Renal cortex interstitium (tissue), 11 donors: ENCODE results near the gene FLT3LG. TPM values are rescaled to one million over a fixed set of nuclear protein-coding genes. Genes with fewer than 3 reads are reported as not detected.
"Not testable (repeated sequence)": the region's sequence is repeated elsewhere in the genome, so short reads cannot be mapped to it uniquely, and the experiment has no call there.

Experiments
- DNase-seq, 11 donors: peaks; one replicate each; pipeline ENCODE4 v3.0.0-alpha.2; 2013; ENCODE audit warnings: low read depth in 9 of 11, low spot score in 4 of 11; ENCODE audit errors: extremely low read depth in 1 of 11
- polyA plus RNA-seq, 3 donors: library from polyadenylated mRNA; unstranded; fragments of 120-200 nt; gene quantifications; one replicate each; pipeline ENCODE4 v1.2.1, GENCODE V29; 2013; ENCODE audit not compliant: insufficient read length in 3 of 3

Gene FLT3LG
- polyA plus RNA-seq, 3 donors = 2.5 to 4.4 (median 3.2) TPM

DNA sequence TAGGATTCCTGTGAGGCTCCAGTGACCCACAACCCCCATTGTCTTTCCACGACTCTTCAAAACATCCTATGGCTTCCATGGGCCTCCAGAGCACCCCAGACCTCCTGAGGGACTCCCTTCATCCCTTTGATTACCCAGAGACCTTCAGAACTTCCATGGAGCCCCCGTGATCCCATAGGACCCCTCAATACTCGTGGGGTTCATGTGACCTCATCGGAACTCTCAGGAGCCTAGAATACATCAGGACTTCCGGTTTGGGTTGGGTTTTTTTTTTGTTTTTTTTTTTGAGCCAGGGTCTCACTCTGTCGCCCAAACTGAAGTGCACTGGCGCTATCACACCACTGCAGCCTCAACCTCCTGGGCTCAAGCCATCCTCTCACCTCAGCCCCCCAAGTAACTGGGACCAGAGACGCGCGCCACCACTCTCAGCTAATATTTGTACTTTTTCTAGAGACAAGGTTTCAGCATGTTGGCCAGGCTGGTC is 20.2 kb upstream of the FLT3LG start:
- DNase-seq = no peak

DNA sequence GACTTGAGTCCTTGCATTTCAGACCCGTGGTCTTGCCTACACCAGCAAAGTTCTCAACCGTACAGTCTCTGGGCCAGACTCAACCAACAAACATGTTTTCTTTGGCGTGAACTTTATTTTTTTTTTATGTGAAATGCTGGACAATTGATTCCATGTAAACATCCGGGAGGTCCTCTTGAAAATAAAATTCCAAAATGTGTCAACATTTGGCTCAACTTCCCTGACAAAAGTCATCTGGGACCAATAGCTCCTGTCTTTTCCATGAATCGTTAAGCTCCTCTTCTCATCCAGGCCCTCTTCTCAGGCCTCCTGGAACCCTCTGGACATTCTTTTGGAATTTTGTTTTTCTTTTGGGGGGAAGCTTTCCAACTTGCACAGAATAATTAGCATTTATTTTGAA is 18.2 kb upstream of the FLT3LG start:
- peak in 6 of 11 donors; percentile 51 to 82 (median 76) for DNase-seq

DNA sequence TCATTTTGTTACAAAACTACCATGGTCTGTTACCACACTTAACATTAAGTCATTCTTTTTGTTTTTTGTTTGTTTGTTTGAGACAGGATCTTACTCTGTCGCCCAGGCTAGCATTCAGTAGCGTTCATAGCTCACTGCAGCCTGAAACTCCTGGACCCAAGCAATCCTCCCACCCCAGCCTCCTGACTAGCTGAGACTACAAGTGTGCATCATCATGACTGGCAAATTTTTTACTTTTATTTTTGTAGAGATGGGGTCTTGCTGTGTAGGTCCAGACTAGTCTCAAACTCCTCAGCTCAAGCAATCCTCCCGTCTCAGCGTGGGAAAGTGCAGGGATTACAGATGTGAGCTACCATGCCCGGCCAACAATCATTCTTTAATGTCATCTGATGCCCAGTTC is 17.7 kb upstream of the FLT3LG start:
- DNase-seq = no peak

DNA sequence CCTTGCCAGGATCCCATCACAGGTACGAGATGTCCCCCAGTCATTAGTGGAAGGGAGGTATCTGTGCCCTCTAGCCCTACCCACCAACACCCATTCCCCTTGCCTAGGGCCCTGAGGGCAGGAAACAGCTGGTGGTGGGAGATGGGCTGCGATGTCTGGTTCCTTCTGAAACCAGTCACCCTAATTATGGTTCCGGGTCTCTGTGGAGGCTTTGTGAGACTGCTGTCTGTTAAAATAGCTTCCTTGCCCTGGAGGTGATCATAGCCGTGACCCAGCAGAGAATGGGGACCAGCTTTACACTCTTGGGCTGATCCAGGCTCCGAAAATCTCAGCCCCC is 15.5 kb upstream of the FLT3LG start:
- no peak for DNase-seq

DNA sequence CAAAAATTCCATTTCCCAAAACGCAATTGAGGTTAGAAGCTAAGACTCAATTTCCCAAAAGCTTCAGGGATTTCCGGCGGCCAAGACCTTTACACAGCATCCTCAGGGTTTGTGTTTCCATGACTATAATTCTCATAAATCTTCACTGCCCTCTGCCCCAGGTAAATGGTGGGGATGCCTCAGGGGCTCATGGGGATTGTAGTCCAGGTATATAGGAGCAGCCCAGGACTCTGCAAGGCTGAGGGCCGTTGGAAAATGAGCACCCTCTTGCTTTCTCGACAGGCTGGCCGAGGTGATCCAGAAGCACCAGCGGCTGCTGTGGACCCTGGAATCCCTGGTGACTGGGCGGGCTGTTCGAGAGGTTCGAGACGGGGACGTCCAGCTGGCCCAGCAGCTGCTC is 14.6 kb upstream of the FLT3LG start:
- DNase-seq = no peak

DNA sequence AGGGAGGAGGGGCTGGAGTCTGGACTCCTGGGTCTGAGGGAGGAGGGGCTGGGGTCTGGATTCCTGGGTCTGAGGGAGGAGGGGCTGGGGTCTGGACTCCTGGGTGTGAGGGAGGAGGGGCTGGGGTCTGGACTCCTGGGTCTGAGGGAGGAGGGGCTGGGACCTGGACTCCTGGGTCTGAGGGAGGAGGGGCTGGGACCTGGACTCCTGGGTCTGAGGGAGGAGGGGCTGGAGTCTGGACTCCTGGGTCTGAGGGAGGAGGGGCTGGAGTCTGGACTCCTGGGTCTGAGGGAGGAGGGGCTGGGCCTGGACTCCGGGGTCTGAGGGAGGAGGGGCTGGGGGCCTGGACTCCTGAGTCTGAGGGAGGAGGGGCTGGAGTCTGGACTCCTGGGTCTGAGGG is 12.9 kb upstream of the FLT3LG start:
- DNase-seq = not testable (repeated sequence)

DNA sequence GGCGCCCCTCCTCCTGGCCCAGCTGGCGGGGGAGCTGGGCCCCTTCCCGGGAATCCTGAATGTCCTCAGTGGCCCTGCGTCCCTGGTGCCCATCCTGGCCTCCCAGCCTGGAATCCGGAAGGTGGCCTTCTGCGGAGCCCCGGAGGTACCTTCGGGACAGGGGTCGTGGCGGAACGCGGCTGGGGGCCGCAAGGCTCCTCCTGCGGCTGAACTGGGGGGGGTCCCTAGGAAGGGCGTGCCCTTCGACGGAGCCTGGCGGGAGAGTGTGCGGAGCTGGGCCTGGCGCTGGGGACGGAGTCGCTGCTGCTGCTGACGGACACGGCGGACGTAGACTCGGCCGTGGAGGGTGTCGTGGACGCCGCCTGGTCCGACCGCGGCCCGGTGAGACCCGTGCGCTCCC is 12.4 kb upstream of the FLT3LG start:
- no peak for DNase-seq

DNA sequence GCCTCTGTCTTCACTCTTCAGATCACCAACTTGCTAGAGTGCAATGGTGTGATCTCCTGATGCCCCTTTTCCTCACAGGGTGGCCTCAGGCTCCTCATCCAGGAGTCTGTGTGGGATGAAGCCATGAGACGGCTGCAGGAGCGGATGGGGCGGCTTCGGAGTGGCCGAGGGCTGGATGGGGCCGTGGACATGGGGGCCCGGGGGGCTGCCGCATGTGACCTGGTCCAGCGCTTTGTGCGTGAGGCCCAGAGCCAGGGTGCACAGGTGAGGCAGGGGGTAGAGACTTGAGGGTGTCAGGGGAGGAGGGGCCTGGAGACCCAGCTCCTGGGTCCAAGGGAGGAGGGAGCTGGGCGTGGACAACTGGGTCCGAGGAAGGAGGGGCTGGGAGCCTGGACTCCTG is 11.5 kb upstream of the FLT3LG start:
- DNase-seq = no peak

DNA sequence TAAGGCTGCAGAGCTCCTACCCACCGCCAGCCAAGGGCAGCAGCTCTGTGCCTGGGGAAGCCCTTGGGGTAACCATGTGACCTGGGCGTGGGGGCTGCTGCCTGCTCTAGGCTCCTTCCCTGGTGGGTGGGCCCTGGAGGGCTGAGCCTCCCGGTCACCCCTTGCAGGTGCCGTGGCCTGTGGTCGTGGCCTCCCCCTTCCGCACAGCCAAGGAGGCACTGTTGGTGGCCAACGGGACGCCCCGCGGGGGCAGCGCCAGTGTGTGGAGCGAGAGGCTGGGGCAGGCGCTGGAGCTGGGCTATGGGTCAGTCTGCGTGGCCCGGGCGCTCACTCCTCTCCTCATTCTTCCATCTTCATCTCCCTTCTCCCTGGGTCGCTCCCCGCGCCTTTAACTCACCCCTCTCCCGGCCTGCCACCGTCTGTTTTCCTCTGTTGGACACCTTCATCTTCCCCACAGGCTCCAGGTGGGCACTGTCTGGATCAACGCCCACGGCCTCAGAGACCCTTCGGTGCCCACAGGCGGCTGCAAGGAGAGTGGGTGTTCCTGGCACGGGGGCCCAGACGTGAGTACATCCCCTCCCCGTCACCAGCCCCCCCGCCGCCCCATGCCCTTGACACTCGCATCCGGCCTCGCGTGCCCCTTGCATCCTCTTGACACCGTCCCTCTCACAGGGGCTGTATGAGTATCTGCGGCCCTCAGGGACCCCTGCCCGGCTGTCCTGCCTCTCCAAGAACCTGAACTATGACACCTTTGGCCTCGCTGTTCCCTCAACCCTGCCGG is 9.9 kb upstream of the FLT3LG start:
- no peak for DNase-seq

DNA sequence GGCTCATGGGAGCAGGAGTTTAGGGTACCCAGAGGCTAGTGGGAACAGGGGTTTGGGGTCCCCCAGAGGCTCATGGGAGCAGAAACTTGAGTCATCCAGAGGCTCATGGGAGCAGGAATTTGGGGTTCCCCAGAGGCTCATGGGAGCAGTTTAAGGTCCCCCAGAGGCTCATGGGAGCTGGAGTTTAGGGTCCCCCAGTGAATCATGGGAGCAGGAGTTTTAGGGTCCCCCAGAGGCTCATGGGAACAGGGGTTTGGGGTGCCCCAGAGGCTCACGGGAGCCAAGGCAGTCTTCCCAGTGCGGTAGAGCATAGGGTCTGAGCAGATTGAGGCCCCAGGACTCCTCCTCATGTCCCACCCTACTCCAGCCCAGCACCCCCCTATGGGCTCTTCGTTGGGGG is 8.6 kb upstream of the FLT3LG start:
- no peak for DNase-seq

DNA sequence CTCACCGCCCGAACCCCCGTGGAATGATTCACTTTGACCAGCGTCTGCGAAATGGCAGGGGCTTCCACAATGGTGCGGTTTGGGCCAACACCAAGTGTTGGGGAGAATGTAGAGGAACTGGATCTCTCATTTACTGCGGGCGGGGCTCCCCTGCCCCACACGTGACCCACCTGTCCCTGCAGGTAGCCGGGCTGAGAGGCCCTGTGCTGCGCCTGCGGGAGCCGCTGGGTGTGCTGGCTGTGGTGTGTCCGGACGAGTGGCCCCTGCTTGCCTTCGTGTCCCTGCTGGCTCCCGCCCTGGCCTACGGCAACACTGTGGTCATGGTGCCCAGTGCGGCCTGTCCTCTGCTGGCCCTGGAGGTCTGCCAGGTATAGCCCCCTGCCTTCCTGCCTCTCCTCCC is 5.8 kb upstream of the FLT3LG start:
- no peak for DNase-seq

DNA sequence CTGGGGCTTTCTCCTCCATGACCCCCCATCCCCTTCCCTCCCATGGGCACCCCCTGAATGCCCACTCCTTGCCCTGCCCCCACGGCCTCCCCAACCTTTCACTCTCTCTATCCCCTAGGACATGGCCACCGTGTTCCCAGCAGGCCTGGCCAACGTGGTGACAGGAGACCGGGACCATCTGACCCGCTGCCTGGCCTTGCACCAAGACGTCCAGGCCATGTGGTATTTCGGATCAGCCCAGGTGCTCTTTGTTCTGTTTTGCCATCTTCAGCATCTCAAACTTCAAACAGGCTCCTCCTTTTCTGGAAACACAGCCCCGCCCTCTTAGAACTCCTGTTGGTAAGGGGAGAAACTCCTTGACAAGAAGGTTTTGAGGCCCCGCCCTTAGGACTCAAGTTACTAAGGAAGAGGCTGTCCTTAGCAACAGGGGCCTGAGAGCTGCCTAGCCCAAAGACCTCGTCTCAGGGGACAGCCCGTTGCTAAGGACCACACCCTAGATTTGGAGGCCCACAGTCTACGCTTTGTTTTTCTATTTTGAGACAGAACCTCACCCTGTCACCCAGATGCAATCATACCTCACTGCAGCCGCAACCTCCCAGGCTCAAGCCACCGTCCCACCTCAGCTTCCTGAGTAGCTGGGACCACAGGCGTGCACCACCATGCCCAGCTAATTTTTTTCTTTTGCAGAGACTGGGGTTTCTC is 5.1 kb upstream of the FLT3LG start:
- peak in 2 of 11 donors; percentile 29 to 36 for DNase-seq

DNA sequence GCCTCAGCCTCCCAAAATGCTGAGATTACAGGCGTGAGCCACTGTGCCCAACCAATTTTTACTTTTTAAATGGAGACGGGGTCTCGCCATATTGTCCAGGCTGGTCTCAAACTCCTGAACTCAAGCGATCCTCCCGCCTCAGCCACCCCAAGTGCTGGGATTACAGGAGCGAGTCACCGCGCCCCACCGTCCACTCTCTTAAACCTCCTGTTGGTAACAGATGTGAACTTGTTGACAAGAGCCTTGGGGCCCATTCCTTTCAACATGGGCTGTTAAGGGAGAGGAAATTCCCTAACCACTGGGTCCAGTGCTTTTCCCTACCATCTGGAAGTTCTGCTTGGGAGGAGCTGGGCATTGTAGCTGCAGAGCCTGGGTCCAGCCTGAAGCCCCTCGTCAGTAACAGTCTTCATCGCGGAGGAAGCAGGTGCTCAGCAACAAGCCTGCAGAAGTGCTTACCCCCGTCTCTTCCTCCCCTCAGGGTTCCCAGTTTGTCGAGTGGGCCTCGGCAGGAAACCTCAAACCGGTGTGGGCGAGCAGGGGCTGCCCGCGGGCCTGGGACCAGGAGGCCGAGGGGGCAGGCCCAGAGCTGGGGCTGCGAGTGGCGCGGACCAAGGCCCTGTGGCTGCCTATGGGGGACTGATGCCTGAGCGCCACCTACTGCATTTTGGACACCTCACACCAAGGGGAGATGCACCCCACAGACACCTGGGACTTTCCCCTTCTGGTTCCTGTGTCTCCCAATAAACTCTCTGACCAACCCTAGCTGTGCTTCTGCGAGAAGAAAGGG is 4.0 kb upstream of the FLT3LG start:
- no peak for DNase-seq

DNA sequence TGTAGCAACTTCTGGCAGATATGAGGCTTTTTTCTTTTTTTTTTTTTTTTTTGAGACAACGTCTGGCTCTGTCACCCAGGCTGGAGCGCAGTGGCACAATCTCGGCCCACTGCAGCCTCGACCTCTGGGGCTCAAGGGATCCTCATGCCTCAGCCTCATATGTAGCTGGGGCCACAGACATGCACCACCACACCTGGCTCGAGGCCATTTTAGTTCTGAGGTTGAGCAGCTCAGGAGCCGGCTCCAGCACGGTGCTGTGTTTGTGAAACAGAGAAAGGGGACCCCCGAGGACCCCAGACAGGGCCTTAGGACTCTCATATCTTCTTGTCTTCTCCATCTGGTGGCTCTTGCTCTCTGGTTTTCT is 3.4 kb upstream of the FLT3LG start:
- DNase-seq = no peak

DNA sequence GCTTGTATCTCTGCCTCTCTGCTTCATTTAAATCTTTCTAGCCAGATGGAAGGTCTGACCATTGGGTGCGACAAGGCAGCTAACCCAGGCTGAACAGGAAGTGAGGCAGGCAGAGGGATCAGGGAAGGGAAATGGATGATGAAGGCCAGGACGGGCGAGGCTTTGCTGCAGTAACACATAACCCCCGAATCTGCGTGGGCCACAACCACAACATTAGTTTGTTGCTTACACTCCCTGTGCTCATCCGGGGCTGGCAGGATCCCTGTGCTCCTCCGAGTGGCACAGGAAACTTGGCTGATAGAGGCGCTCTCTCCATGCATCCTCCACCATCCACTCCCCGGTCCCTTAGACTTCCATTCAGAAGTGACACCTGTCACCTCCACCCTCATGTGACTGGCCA is 1.1 kb upstream of the FLT3LG start:
- no peak for DNase-seq

DNA sequence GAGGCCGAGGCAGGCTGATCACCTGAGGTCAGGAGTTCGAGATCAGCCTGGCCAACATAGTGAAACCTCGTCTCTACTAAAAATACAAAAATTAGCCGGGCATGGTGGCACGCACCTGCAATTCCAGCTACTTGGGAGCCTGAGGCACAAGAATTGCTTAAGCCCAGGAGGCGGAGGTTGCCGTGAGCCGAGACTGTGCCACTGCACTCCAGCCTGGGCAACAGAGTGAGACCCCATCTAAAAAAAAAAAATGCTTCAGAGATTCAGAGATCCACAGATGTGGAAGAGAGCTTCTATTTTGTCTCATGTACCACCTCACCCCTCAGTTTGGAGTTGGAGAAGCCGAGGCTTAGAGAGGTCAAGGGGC is 531 bp upstream of the FLT3LG start:
- DNase-seq = not testable (repeated sequence)

DNA sequence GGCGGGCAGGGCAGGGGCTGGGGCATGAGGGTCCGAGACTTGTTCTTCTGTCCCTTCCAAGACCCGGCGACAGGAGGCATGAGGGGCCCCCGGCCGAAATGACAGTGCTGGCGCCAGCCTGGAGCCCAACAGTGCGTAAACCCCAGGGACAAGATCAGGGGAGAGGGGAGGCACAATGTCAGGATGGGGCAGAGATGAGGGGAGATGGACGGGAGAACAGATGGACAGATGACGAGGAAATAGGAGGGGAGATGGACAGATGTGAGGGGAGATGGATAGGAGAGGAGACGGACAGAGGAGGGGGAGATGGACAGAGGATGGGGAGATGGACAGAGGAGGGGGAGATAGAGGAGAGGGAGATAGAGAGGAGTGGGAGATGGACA is 518 bp downstream of the FLT3LG start:
- no peak for DNase-seq

DNA sequence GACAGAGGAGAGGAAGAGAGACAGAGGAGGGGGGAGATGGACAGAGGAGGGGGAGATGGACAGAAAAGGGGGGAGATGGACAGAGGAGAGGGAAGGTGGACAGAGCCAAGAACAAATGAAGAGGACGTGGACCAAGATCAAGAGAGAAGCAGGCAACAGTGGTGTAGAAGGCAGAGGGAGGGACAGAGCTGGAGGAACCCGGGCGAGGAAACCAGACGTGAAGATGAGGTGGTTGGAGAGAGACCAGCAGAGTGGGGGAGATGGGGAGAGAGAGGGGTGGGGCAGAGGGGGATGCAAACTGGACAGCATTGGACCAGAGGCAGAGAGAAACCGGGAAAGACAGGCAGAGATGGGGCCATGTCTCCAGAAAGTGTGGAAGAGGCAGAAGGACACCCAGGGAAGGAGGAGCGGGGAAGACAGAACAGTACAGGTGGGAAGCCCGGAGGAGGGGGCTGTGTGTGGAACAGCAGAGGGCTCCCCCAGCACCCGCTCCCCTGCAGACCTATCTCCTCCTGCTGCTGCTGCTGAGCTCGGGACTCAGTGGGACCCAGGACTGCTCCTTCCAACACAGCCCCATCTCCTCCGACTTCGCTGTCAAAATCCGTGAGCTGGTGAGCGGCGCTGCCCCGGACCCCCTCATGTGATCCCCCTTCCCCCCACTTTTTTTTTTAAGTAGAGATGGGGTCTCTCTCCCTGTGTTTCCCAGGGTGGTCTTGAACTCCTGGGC is 1.3 kb downstream of the FLT3LG start:
- no peak for DNase-seq

DNA sequence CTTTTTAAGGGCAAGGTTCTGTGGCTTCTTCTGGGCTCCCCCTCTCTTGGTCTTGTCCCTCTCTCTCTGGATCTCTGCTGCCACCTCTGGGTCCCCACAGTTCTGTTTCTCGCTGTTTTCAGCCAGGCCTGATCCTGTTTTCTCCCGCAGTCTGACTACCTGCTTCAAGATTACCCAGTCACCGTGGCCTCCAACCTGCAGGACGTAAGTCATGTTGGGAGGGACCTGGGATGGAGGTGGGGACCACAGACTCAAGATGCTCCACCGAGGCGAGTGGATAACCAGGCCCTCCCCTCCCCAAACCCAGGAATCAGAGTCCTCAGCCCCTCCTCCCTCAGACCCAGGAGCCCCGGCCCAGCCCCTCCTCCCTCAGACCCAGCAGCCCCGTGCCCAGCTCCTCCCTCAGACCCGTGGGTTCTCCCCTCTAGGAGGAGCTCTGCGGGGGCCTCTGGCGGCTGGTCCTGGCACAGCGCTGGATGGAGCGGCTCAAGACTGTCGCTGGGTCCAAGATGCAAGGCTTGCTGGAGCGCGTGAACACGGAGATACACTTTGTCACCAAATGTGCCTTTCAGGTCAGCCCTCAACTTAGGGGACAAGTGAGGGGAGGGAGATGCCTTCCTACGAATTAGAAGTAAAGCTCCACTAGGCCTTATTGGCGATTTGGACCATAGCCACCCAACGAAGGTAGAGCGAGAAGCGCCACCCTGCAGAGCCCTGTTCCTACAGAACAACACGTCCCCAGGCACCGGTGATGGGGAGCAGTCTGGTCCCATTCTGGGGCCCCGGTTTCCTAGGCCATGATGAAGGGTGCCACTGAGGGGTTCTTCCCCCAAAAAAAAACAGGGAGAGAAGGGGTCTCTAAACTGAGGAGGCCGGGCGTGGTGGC is 2.2 kb downstream of the FLT3LG start:
- peak in 1 of 11 donors; percentile 63 for DNase-seq
